Pericardium fibroblast (primary cell): ENCODE data around the gene LRRFIP1. TPM values are rescaled to one million over a fixed set of nuclear protein-coding genes. Genes with fewer than 3 reads are reported as not detected.

Experiments
- total RNA-seq: library from RNA; depleted of rRNA; stranded (reverse); fragments of >200 nt; gene quantifications from 2 replicates; pipeline ENCODE4 v1.2.3, GENCODE V29; 2015

The LRRFIP1 gene, protein sequence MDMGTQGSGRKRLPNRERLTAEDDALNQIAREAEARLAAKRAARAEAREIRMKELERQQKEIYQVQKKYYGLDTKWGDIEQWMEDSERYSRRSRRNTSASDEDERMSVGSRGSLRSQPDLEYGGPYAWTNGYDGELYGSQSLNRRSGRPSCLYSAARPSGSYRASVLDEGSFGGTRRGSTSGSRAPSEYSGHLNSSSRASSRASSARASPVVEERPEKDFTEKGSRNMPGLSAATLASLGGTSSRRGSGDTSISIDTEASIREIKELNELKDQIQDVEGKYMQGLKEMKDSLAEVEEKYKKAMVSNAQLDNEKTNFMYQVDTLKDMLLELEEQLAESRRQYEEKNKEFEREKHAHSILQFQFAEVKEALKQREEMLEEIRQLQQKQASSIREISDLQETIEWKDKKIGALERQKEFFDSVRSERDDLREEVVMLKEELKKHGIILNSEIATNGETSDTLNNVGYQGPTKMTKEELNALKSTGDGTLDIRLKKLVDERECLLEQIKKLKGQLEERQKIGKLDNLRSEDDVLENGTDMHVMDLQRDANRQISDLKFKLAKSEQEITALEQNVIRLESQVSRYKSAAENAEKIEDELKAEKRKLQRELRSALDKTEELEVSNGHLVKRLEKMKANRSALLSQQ
- total RNA-seq, result 51.4 and 71.6 TPM in 2 replicates

DNA sequence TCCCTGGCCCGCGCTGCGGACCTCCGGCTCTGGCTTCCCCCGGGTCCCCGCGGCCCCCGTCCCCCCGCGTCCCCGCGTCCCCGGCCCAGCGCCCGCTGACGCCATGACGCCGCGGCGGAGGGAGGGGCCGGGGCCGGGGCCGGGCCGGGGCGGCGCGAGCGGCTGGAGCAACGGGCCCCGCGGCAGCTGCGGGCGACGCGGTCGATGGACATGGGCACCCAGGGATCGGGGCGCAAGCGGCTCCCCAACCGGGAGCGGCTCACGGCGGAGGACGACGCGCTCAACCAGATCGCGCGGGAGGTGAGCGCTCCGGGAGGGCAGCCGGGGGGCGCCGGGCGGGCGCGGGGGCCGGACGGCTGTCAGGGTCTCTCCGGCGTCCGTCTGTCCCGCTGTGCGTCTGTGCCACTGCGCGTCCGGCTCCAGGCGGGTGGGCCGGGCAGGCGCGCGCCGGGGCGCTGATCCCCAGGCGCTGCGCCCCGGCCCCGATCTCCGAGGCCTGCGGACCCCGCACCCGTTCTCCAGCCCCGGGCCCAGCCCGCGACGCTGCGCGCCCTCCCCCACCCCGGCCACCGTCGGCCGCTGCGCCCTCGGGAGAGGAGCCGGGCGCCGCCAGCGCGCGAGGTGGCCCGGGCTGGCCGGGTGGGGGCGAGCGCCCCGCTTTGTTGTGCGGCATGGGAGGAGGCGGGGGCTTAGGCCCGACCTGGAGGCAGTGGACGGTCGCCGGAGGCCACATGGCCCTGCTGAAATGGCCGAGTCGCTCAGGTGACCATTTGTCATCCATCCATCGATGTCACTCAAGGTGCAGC lies at the start of gene LRRFIP1:
Gene LRRFIP1 (plus strand): TSS at position 147 of the 806 bp plus-strand sequence. CDS start 58 bp downstream, at position 205.

DNA sequence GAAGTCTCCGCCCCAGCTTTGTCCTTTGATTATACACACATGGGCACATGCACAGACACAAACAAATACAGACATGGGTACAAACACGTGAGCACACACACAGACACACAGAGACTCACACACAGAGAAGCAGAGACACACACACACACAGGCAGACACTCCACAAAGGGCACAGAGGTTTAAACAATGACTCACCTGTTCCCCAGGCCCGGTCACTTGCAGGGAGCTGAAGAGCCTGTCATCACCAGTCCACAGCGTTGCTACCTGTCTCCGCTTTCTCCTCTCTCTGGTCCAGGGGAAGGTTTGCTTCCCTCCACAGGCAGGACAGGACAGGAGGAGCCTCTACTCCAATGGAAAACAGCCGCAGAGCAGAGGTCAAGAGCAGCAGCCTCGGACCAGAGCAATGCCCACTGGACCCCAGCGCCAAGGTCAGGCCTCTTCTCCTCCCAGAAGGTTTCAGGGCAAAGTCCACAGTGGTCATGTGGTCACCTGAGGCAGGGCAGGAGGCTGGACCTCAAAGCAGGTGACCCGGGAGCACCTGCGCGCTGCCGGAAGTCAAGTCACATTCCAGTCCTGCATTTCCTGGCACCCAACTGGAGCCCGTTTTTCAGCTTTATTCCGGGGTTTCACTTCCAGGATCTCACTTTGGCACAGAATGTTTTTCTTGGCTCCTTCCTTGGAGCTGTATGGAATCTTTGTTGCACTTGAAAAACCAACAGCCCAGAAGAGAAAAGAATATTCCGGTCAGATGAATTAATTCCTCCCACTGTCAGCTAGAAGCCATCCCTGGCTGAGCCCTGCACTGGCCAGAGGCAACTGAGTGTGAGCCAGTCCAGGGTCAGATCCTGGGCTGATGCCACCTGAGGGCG lies 36.9 kb upstream of the LRRFIP1 start, which contains the start of gene RAB17:
Gene RAB17 (minus strand): TSS at position 463 of the 869 bp plus-strand sequence. CDS start 4,580 bp downstream, outside the sequence.

GRCh38 chr2:237798236-237799059 lies 171.1 kb downstream of the LRRFIP1 start, which contains the start of gene RBM44:
TSS of gene RBM44 (plus strand) at chr2:237798779. CDS start at chr2:237813610, 14,831 bp downstream.

Other genes with a start within 250 kb of the LRRFIP1 start
- gene COL6A3, start 213.4 kb upstream of the LRRFIP1 start, total RNA-seq, result 649 and 1,527 TPM in 2 replicates
- gene MLPH, start 140.3 kb upstream of the LRRFIP1 start, total RNA-seq, result 11.7 and 23.2 TPM in 2 replicates
- not detected in 2 replicates for gene PRLH, start 61.0 kb upstream of the LRRFIP1 start, total RNA-seq
- 0.68 and 1.6 TPM in 2 replicates for gene RAB17, start 36.9 kb upstream of the LRRFIP1 start, total RNA-seq
- gene RBM44, start 171.2 kb downstream of the LRRFIP1 start, total RNA-seq, result not detected in 2 replicates
- 18.0 and 21.4 TPM in 2 replicates for gene RAMP1, start 232.0 kb downstream of the LRRFIP1 start, total RNA-seq